Measurements from ENCODE around the gene FANCC. TPM values are rescaled to one million over a fixed set of nuclear protein-coding genes. Genes with fewer than 3 reads are reported as not detected.

Gene FANCC
- polyA plus RNA-seq, 12 donors, result 12.3 to 21.9 (median 16.5) TPM; not detected in 1

GRCh38 chr9:95193480-95193879 lies 124.0 kb downstream of the FANCC start:
- no peak for DNase-seq

DNA sequence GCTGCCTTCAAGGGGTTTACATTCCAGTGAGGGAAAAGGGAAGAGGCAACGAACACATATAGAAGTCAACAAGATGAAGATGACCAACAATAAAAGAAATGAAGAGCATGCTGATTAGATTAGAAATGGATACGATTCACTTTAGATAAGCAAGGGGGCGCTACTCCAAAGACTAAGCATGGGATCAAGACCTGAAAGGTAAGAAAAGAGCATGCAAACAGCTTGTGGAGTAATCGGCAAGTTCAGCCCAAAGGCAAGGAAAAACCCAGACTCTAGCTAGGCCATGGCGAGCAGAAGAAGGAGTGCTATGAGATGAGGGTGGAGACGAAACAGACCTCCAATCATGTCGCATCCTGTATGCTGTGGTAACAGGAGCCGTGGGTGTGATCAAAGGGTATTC lies 124.4 kb downstream of the FANCC start:
- DNase-seq, result no peak

GRCh38 chr9:95192631-95193030 lies 124.9 kb downstream of the FANCC start:
- no peak for DNase-seq

- no peak for DNase-seq
Observed at GRCh38 chr9:95190413-95190812, 127.1 kb downstream of the FANCC start.

GRCh38 chr9:95189251-95190098 lies 128.0 kb downstream of the FANCC start:
- DNase-seq, result peak; percentile 72

- DNase-seq, result no peak
Observed at GRCh38 chr9:95188459-95188858, 129.1 kb downstream of the FANCC start.

DNA sequence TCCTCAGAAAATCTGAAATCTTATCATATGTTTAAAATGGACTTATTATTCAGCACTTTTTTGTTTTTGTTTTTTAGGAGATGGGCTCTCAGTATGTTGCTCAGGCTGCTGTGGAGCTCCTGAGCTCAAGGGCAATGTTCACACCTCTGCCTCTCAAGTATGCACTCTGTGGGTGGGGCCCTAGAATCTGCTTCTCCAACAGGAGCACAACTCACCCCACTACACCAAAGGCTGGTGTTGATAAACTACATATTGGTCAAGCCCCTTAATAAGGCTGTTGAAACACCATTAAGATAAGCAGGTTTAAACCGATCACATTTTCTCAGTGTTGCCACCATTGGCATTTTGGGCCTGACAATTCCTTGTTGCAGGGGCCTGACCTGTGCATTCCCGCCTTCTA lies 131.6 kb downstream of the FANCC start:
- DNase-seq, result no peak

- DNase-seq, result no peak
Observed at GRCh38 chr9:95182854-95183563, 134.5 kb downstream of the FANCC start.

DNA sequence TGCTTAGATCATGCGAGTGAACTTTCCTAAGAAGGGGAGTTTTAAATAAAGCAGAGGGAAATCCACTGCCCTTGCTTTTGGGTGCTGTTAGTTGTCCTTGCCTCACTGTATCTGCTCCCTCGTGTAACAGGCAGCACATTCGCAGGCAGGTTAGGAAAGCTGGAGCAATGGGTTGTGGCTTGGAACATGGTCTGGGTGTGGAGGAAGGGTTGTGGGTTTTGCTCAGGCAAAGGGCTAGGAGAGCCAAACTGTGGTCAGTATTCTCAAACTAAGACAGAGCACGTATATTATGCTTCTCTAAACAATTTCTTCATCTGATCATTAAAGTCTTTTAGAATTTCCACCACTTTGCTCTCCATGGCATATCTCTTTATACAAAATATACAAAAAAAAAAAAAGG lies 135.7 kb downstream of the FANCC start:
- DNase-seq, result no peak

- DNase-seq, result no peak
Observed at GRCh38 chr9:95181226-95181818, 136.2 kb downstream of the FANCC start.

- DNase-seq, result no peak
Observed at GRCh38 chr9:95177617-95178016, 139.9 kb downstream of the FANCC start.

- DNase-seq, result no peak
Observed at GRCh38 chr9:95176755-95177319, 140.7 kb downstream of the FANCC start.

DNA sequence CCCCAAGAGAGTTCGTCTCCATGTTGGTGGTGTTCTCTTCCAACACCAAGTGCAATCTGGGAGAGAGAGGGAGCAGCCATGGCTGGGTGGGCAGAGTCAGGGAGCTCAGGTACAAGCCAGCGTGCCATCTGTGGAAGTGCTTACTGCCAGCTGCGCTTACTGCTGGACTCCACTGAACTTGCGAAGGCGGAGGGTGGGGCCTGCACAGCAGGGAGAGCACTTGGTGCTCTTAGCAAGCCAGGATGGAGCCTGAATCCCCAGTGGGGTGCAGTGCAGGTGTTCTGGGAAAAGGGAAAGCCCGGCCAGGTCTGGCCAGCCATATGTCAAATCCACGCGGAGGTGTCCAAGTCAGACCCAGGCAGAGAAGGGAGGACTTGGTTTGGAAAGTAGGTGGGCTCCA lies 142.0 kb downstream of the FANCC start:
- DNase-seq, result no peak

DNA sequence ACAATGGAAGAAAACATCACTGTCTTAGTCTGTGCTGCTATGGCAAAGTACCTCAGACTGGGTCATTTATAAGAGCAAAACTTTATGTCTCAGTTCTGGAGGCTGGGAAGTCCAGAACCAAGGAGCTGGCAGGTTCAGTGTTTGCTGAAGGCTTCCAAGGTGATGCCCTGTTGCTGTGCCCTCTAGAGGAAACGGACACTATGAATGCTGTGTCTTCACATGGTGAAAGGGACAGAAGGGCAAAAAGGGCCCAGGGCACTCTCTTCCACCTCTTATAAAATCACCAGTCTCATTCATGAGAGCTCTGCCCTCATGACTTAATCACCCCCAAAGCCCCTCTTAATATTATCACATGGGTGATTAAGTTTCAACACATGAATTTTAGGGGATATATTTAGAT lies 143.5 kb downstream of the FANCC start:
- no peak for DNase-seq

DNA sequence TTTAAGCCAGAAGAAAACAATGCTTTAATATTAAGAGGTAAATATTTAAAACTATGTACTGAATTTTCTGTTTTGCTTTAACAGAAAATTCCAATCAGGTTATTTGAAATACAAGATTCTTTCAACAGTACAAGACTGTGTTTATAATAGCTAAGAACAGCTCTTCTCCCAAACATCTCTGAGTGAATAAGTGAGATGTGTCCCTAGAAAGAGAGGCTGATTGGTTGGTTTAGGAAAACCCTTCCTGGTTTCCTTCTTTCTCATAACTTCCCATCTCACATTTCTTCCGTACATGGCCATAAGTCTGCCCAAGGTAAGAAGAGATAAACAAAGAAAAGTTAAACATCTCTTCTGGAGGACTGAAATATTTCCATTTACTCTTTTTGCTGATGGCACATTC lies 145.9 kb downstream of the FANCC start:
- DNase-seq, result no peak

GRCh38 chr9:95171001-95171400 lies 146.5 kb downstream of the FANCC start:
- peak; percentile 59 for DNase-seq

DNA sequence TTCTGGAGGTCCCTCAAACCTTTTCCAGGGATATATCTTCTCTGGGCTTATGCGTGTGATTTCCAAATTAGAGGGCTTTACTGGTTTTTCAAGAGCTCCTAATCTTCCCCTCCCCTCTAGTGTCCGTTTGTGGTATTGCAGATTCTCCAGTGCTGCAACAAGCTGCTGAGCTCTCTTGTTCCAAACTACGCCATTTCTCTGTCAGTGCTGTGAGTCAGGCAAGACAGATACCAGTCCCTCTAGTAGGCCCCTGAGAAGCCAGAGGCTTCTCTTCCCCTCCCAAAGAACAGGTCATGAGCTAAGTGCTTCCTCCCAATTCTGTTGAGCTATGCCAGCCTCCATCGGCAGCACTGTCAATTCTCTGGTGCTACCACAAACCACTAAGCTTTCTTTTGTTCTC lies 149.5 kb downstream of the FANCC start:
- DNase-seq, result no peak

DNA sequence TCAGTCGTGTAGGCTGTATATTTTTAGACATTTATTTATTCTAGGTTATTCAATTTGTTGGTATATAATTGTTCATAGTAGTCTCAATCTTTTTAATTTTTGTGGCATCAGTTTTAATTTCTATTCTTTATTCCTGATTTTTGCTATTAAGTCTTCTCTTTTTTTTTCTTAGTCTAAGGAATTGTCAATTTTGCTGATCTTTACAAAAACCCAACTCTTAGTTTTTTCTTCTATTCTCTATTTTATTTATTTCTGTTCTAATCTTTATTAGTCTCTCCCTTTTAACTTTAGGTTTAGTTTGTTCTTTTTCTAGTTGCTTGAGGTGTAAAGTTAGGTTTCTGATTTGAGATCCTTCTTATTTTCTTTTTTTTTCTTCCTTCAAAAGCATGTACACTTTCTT lies 152.5 kb downstream of the FANCC start:
- no peak for DNase-seq

DNA sequence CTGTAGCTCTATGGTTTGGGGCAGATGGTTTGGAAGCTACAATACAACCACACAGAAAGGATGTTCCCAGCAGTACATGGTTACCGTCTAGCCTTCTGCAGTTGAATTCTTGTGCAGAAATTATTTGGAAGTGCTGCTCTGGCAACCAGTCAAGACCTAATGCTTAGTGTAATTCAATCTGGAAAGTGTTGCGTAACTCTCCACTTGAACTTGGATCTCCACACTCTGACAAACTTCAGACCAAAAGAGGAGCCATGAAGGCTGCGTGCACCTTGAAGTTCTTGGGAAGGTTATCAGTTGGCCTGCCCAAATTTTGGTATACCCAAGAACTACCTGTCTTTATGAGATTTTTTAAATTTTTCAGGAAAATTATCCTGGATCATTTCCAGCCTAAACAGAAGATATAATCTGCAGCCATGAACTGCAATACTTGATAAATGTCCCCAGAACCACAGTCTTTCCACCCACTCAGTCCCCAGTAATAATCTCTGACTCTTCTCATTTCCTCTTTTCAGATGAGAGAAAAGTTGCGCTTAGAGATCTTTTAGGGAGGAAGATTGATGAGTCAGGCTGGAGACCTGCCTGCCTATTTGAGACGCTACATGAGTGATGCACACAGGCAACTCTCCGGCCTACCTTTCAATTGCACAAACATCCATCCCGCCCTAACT lies 159.9 kb downstream of the FANCC start:
- DNase-seq, result peak; percentile 91

DNA sequence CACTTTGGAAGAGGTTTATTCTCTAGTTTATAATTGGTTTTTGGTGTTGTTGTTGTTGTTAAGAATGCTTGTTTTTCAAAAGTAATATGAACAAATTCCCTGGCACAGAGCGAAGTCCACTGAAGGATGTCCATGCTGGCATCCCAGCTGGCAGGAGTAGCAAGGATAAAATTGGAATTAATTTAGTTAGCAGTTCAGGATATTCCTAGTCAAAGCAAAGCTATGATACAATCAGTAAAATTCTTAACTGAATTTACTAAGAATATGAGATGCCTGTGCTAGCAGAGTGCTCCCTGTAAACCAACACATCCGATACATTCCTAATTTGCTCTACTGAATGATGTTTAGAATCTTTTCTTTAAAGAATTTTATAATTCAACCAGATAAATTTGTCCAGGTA lies 161.4 kb downstream of the FANCC start:
- no peak for DNase-seq

- DNase-seq, result no peak
Observed at GRCh38 chr9:95155220-95155619, 162.3 kb downstream of the FANCC start.

- DNase-seq, result no peak
Observed at GRCh38 chr9:95150903-95151302, 166.6 kb downstream of the FANCC start.
